CD4-positive, CD25-positive, alpha-beta regulatory T cell (primary cell): Measurements from ENCODE around the gene AJAP1. TPM values are rescaled to one million over a fixed set of nuclear protein-coding genes. Genes with fewer than 3 reads are reported as not detected.

ENCODE experiments used
- ATAC-seq, 2 donors: fragments of 150-1000 bp; cut with Tn5 transposase; one replicate each; pipeline ENCODE4 v1.10.0; 2021; ENCODE audit warnings: low read depth in 2 of 2, moderate number of reproducible peaks in 2 of 2, moderate library complexity in 1 of 2
- DNase-seq, 3 donors: peaks; one replicate each; pipeline versions ENCODE4 v3.0.0 to v3.0.0-alpha.2; 2012 to 2022; ENCODE audit warnings: mixed read lengths in 1 of 3
- H3K27ac ChIP-seq: one replicate; pipeline ENCODE4 v1.7.0; 2013; ENCODE audit warnings: mild to moderate bottlenecking, low read length; ENCODE audit not compliant: insufficient read depth, poor library complexity, severe bottlenecking
- H3K27me3 ChIP-seq: one replicate; pipeline ENCODE4 v1.7.0; 2013; ENCODE audit warnings: low read length; ENCODE audit not compliant: control insufficient read depth, insufficient read depth
- H3K36me3 ChIP-seq: one replicate; pipeline ENCODE4 v1.7.0; 2013; ENCODE audit warnings: mild to moderate bottlenecking, low read length, moderate library complexity; ENCODE audit not compliant: control insufficient read depth, insufficient read depth
- H3K4me1 ChIP-seq: 2 replicates; pipeline ENCODE4 v1.7.0; 2013; ENCODE audit warnings: mild to moderate bottlenecking, low read length; ENCODE audit not compliant: insufficient read depth, control insufficient read depth, poor library complexity, severe bottlenecking
- H3K4me3 ChIP-seq: one replicate; pipeline ENCODE4 v1.7.0; 2013; ENCODE audit warnings: low read depth, mild to moderate bottlenecking, low read length, moderate library complexity
- H3K9me3 ChIP-seq, 2 experiments: 1 replicate in 1 of 2; 2 replicates in 1 of 2; pipeline ENCODE4 v1.7.0; 2013; ENCODE audit warnings: low read length in 2 of 2, mild to moderate bottlenecking in 1 of 2, moderate library complexity in 1 of 2; ENCODE audit not compliant: control insufficient read depth in 2 of 2
- H3K27ac Mint-ChIP-seq, 3 donors: one replicate each; pipeline ENCODE4 v1.8.0; 2020 to 2022; ENCODE audit warnings: mild to moderate bottlenecking in 3 of 3, mixed read lengths in 3 of 3, moderate library complexity in 2 of 3
- H3K27me3 Mint-ChIP-seq: one replicate; pipeline ENCODE4 v1.8.0; 2022; ENCODE audit warnings: mild to moderate bottlenecking, mixed read lengths
- H3K36me3 Mint-ChIP-seq: one replicate; pipeline ENCODE4 v1.8.0; 2020; ENCODE audit warnings: mixed read lengths
- H3K4me1 Mint-ChIP-seq, 4 donors: one replicate each; pipeline ENCODE4 v1.8.0; 2020 to 2022; ENCODE audit warnings: mixed read lengths in 4 of 4, mild to moderate bottlenecking in 1 of 4
- H3K4me3 Mint-ChIP-seq, 4 donors: one replicate each; pipeline ENCODE4 v1.8.0; 2020 to 2022; ENCODE audit warnings: mild to moderate bottlenecking in 4 of 4, mixed read lengths in 4 of 4, moderate library complexity in 3 of 4
- H3K9me3 Mint-ChIP-seq, 7 donors: one replicate each; pipeline ENCODE4 v1.8.0; 2020 to 2022; ENCODE audit warnings: mixed read lengths in 7 of 7, mild to moderate bottlenecking in 3 of 7, moderate library complexity in 2 of 7
- polyA plus RNA-seq, 4 donors: library from polyadenylated mRNA; unstranded; fragments of 300-500 nt; fragmentation: Illumina TruSeq; gene quantifications; one replicate each; pipeline ENCODE4 v1.2.3, GENCODE V29; 2021
- total RNA-seq: library from RNA; stranded (reverse); gene quantifications from one replicate; pipeline ENCODE4 v1.2.3, GENCODE V29; 2022

Gene AJAP1
- total and polyA plus RNA-seq, 5 donors from 2014 or later = 0.10 to 0.41 (median 0.37) TPM; not detected in 2

DNA sequence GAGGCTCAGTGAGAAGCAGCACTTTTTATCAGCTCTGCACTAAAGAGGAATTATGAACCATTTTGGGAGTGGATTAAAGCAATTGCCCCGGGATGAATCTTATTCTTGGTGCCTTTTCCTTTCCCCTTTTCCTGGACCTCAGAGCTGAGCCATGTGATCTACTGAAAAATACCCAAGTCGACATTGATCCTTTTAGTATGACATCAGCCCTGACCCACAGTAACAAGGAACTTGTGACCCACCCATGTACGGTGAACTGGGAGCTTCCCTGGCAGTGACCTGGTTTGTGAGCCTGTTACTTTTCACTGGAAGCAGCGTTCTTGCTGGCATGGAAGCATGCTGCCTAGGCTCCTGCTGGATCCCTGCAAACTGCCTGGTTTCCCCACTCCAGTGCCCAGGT, 15.9 kb downstream of the AJAP1 start:
- no peak overlapping the region for H3K4me3 ChIP-seq
- H3K4me1 ChIP-seq = no peaks in the 10 kb centered on the region
- H3K36me3 Mint-ChIP-seq = no peaks in the 10 kb centered on the region
- no peak overlapping the region for H3K27ac Mint-ChIP-seq
- H3K4me3 Mint-ChIP-seq = no peak overlapping the region
- no peaks in the 10 kb centered on the region for H3K27me3 Mint-ChIP-seq
- ATAC-seq (no peak), DNase-seq (no peak)
- H3K27me3 ChIP-seq = no peaks in the 10 kb centered on the region
- H3K9me3 ChIP-seq = no peaks in the 10 kb centered on the region
- peaks cover 0 to 2% (median 0%) of the 10 kb centered on the region in 7 donors for H3K9me3 Mint-ChIP-seq
- H3K4me1 Mint-ChIP-seq = no peaks in the 10 kb centered on the region
- no peaks in the 10 kb centered on the region for H3K36me3 ChIP-seq
- no peak overlapping the region for H3K27ac ChIP-seq

DNA sequence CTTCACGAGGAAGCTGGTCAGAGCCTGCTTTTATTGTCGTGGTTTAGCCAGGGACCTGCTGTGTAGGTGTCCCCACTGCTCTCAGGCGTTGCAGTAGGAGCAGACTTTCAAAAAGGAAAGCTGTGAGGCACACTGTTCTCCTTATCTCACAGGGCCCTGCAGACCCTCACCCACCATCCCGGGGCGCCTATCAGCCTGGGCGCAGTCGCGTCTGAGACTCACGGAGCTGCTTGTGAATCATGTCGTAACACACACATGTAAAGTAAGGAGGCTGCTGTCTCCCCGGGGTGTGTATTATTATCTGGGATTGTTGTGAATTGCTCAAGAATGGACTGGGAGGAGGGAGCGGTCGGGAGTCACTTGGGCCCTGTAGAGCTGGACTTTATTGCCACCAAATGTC, 17.4 kb downstream of the AJAP1 start:
- Histone ChIP-seq H3K36me3 (no peaks in the 10 kb centered on the region), H3K4me1 (no peaks in the 10 kb centered on the region), H3K4me3 (no peak overlapping the region), H3K27me3 (no peaks in the 10 kb centered on the region), H3K9me3 (no peaks in the 10 kb centered on the region), H3K27ac (no peak overlapping the region)
- Mint-ChIP-seq H3K9me3 (peaks cover 0 to 2% (median 0%) of the 10 kb centered on the region in 7 donors), H3K4me1 (no peaks in the 10 kb centered on the region), H3K4me3 (no peak overlapping the region), H3K36me3 (no peaks in the 10 kb centered on the region), H3K27ac (no peak overlapping the region), H3K27me3 (no peaks in the 10 kb centered on the region)
- no peak for ATAC-seq
- no peak for DNase-seq

DNA sequence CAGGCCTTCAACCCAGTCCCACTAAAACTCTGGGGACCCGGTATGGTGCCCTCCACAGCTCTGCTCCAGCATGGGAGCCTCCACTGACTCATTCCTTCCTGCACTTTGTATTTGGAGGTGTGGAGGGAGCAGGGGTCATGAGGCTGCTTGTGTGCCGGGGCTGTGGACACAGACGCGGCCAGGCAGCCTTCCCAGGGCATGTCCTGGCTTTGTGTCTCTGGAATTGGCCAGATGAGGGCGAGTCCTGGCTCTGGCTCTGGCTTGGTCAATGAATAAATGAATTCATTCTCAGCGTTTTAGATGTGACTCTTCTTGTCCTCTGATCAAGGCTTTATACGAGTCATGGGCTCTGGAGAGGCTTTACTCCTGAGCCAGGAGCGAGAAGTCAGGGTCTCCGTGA, 19.1 kb downstream of the AJAP1 start:
- H3K4me1 Mint-ChIP-seq = no peaks in the 10 kb centered on the region
- no peaks in the 10 kb centered on the region for H3K27me3 Mint-ChIP-seq
- H3K36me3 ChIP-seq = no peaks in the 10 kb centered on the region
- H3K4me1 ChIP-seq = no peaks in the 10 kb centered on the region
- no peak overlapping the region for H3K4me3 ChIP-seq
- no peaks in the 10 kb centered on the region for H3K36me3 Mint-ChIP-seq
- H3K9me3 ChIP-seq = peaks cover 4 to 5% of the 10 kb centered on the region in 2 experiments
- DNase-seq (no peak), ATAC-seq (no peak)
- H3K9me3 Mint-ChIP-seq = peaks cover 0 to 9% (median under 1%) of the 10 kb centered on the region in 7 donors
- H3K27me3 ChIP-seq = no peaks in the 10 kb centered on the region
- H3K27ac Mint-ChIP-seq = no peak overlapping the region
- no peak overlapping the region for H3K27ac ChIP-seq
- no peak overlapping the region for H3K4me3 Mint-ChIP-seq

DNA sequence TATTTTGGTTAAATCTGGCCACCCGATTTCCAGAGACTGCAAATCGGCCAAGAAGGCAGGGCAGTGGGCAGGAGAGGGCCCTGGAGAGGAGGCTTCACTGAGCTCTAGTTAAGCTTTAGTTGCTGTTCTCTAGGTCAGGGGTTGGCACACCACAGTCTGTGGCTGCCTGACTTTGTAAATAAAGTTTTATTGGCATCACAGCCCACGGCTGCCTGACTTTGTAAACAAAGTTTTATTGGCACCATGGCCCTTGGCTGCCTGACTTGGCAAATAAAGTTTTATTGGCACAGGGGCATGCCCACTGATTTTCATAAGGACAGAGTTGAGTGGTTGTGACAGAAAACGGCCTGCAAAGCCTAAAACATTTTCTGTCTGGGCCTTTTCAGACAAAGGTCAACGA, 19.7 kb downstream of the AJAP1 start:
- H3K27ac ChIP-seq = no peak overlapping the region
- no peak for ATAC-seq
- peaks cover 0 to 12% (median 2%) of the 10 kb centered on the region in 7 donors for H3K9me3 Mint-ChIP-seq
- no peaks in the 10 kb centered on the region for H3K36me3 Mint-ChIP-seq
- no peak overlapping the region for H3K4me3 ChIP-seq
- H3K4me1 ChIP-seq = no peaks in the 10 kb centered on the region
- H3K27me3 Mint-ChIP-seq = no peaks in the 10 kb centered on the region
- no peaks in the 10 kb centered on the region for H3K36me3 ChIP-seq
- H3K27ac Mint-ChIP-seq = no peak overlapping the region
- no peak for DNase-seq
- H3K27me3 ChIP-seq = no peaks in the 10 kb centered on the region
- H3K4me1 Mint-ChIP-seq = no peaks in the 10 kb centered on the region
- no peak overlapping the region for H3K4me3 Mint-ChIP-seq
- peaks cover 4 to 5% of the 10 kb centered on the region in 2 experiments for H3K9me3 ChIP-seq

DNA sequence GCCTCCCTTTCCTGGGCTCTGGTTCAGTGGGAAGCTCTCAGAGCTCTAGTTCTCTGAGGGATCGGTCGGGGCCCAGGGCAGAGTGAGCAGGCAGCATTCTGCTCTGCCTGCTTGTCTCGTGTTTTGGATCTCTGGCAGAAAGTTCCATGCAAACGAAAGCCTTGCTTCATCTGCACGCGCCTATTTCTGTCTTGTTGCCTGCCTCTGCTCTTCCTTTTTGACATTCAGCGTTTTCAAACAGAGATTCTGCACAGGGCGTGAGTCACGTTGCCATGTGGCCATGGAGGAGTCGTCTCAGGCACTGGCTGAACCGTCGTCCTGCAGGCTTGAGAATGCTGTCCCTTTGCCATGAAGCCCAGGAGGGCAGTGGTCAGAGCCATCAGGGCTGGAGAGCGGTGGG, 20.3 kb downstream of the AJAP1 start:
- H3K27me3 Mint-ChIP-seq = no peaks in the 10 kb centered on the region

DNA sequence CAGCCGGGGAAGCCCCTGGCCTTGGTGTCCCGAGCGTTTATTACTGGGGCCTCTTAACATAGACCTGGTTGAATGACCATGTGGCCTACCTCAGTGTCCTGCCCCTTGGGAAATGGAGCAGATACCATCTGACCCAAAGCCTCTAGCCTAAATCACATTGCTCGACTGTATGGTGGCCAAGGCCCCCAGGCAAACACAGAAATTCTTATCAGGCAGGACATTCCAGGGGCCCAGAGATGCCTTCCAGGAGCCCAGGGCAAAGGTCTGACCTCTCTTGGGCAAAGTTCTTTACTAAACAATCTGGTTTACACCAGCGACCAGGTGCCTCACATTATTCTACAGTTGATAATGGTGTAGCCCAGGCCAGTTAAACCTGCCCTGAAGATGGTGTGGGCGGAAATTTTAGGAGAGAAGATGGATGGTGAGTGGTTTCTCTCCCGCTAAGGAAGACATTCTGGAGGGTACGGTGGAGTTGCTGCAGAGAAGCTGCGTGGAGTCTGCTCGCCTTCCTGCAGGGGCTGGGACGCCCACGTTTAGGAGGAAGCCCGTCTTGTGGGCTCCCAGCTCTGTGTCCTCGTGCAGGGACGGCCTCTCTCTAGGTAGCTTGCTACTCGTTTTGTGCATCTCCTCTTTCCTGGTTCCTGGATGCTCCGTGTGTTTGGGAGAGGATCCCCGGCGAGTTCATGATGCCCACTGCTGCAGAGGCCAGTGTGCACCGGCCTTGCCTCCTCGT, 21.2 kb downstream of the AJAP1 start:
- H3K27me3 Mint-ChIP-seq = no peaks in the 10 kb centered on the region
- no peaks in the 10 kb centered on the region for H3K27me3 ChIP-seq
- H3K4me3 ChIP-seq = no peak overlapping the region
- no peak overlapping the region for H3K4me3 Mint-ChIP-seq
- H3K9me3 ChIP-seq = peaks cover 4 to 7% of the 10 kb centered on the region in 2 experiments
- no peak overlapping the region for H3K27ac ChIP-seq
- H3K9me3 Mint-ChIP-seq = peaks cover 0 to 15% (median 5%) of the 10 kb centered on the region in 7 donors
- ATAC-seq (no peak), DNase-seq (no peak)
- H3K36me3 ChIP-seq = no peaks in the 10 kb centered on the region
- H3K4me1 Mint-ChIP-seq = no peaks in the 10 kb centered on the region
- H3K27ac Mint-ChIP-seq = no peak overlapping the region
- no peaks in the 10 kb centered on the region for H3K36me3 Mint-ChIP-seq
- H3K4me1 ChIP-seq = no peaks in the 10 kb centered on the region

More for the DNA sequence above, 20.3 kb downstream of the AJAP1 start:
- Mint-ChIP-seq H3K27ac (no peak overlapping the region), H3K36me3 (no peaks in the 10 kb centered on the region), H3K4me1 (no peaks in the 10 kb centered on the region), H3K9me3 (peaks cover 0 to 12% (median 3%) of the 10 kb centered on the region in 7 donors), H3K4me3 (no peak overlapping the region)
- no peak for ATAC-seq
- no peak overlapping the region for H3K4me3 ChIP-seq
- no peak for DNase-seq
- no peaks in the 10 kb centered on the region for H3K36me3 ChIP-seq
- no peaks in the 10 kb centered on the region for H3K27me3 ChIP-seq
- H3K4me1 ChIP-seq = no peaks in the 10 kb centered on the region
- no peak overlapping the region for H3K27ac ChIP-seq
- H3K9me3 ChIP-seq = peaks cover 4 to 7% of the 10 kb centered on the region in 2 experiments

DNA sequence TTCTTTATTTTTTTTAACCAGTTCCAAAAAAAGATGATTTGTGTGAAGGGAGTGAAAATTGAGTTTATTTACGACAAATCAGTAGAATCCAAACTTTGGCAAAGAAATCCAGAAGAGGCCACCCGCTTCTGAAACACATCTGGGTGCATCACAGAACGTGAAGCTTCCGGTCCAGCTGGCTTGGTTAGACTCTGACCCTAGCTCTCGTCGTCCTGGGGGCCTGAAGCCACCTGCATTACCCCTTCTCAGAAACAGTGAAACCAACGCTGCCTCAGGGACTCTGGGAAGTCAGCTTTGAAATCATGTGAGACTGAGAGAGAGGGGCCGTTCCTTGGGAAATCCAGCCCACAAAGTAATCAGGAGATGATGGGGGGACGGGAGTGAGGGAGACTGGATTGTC, 21.8 kb downstream of the AJAP1 start:
- Mint-ChIP-seq H3K4me3 (no peak overlapping the region), H3K9me3 (peaks cover 0 to 19% (median 5%) of the 10 kb centered on the region in 7 donors), H3K4me1 (no peaks in the 10 kb centered on the region), H3K27me3 (no peaks in the 10 kb centered on the region), H3K36me3 (no peaks in the 10 kb centered on the region), H3K27ac (no peak overlapping the region)
- Histone ChIP-seq H3K4me3 (no peak overlapping the region), H3K4me1 (no peaks in the 10 kb centered on the region), H3K9me3 (peaks cover 4 to 7% of the 10 kb centered on the region in 2 experiments), H3K27ac (no peak overlapping the region), H3K27me3 (no peaks in the 10 kb centered on the region), H3K36me3 (no peaks in the 10 kb centered on the region)
- DNase-seq (no peak), ATAC-seq (no peak)

DNA sequence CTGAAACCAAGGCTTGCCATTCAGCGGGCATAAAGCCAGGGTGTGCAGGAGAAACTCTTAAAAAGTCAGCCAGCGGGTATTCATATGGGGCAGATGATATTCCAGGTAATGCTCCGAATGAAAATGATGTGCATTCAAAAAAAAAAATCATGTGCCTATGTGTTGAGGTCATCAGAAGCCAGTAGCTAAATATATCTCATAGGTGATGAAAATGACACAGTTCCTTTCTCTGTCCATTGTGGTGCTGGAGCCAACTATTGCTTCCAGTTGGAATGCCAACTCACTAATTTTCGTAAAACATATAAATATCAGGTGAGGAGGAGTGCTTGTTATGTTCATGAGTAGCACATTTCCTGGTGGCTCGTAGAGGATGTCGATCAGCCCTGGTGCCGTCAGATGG, 23.2 kb downstream of the AJAP1 start:
- H3K27me3 Mint-ChIP-seq = no peaks in the 10 kb centered on the region

More for the DNA sequence above, 23.2 kb downstream of the AJAP1 start:
- ATAC-seq (no peak), DNase-seq (no peak)
- Mint-ChIP-seq H3K27ac (no peak overlapping the region), H3K4me3 (no peak overlapping the region), H3K9me3 (peaks cover 0 to 19% (median 5%) of the 10 kb centered on the region in 7 donors), H3K4me1 (no peaks in the 10 kb centered on the region), H3K36me3 (no peaks in the 10 kb centered on the region)
- no peak overlapping the region for H3K4me3 ChIP-seq
- no peaks in the 10 kb centered on the region for H3K27me3 ChIP-seq
- H3K36me3 ChIP-seq = no peaks in the 10 kb centered on the region
- no peak overlapping the region for H3K27ac ChIP-seq
- H3K4me1 ChIP-seq = no peaks in the 10 kb centered on the region
- H3K9me3 ChIP-seq = peaks cover 4 to 7% of the 10 kb centered on the region in 2 experiments
